SU-DHL-6 (cell line): ENCODE results near the gene ETV3L.

Experiments used
- H2AFZ ChIP-seq: fragments of 200-600 bp; sonication (generic); 2 replicates; pipeline ENCODE4 v1.6.1; 2014; ENCODE audit warnings: low read depth, mild to moderate bottlenecking, moderate library complexity, mixed read lengths, antibody characterized with exemption, low read length; ENCODE audit not compliant: severe bottlenecking
- H3F3A ChIP-seq: fragments of 200-600 bp; shearing (Covaris generic); 2 replicates; pipeline ENCODE4 v1.6.0; 2016; ENCODE audit warnings: antibody characterized with exemption, mild to moderate bottlenecking; ENCODE audit not compliant: insufficient read depth
- H3K27ac ChIP-seq: fragments of 200-600 bp; sonication (generic); 2 replicates; pipeline ENCODE4 v1.5.1; 2016; ENCODE audit warnings: low read depth, mild to moderate bottlenecking, low read length, moderate library complexity, mixed read lengths
- H3K27me3 ChIP-seq: fragments of 200-600 bp; sonication (generic), shearing (Covaris generic); 2 replicates; pipeline ENCODE4 v1.6.0; 2014; ENCODE audit warnings: mild to moderate bottlenecking, low read length
- H3K36me3 ChIP-seq: fragments of 200-600 bp; sonication (generic); 2 replicates; pipeline ENCODE4 v1.6.1; 2014; ENCODE audit warnings: mild to moderate bottlenecking, low read length, mixed read lengths
- H3K4me2 ChIP-seq: fragments of 300-600, 200-600 bp; shearing (Covaris generic), sonication (generic); 2 replicates; pipeline ENCODE4 v1.6.0; 2014; ENCODE audit warnings: low read length, low read depth, mild to moderate bottlenecking; ENCODE audit not compliant: poor library complexity, severe bottlenecking
- H3K4me3 ChIP-seq: fragments of 200-600 bp; sonication (generic); 2 replicates; pipeline ENCODE4 v1.5.1; 2014; ENCODE audit warnings: antibody characterized with exemption, low read length, mild to moderate bottlenecking, mixed read lengths; ENCODE audit not compliant: insufficient read depth, poor library complexity, severe bottlenecking
- H3K79me2 ChIP-seq: fragments of 200-600 bp; sonication (generic); 2 replicates; pipeline ENCODE4 v1.6.1; 2014; ENCODE audit warnings: mild to moderate bottlenecking, low read length, moderate library complexity; ENCODE audit not compliant: insufficient read depth
- H3K9ac ChIP-seq: fragments of 200-600 bp; sonication (generic); 2 replicates; pipeline ENCODE4 v1.7.0; 2014; ENCODE audit warnings: mild to moderate bottlenecking, low read length
- H3K9me2 ChIP-seq: fragments of 200-600 bp; sonication (generic); replicated peaks from 2 replicates; pipeline ENCODE4 v1.6.1; 2014; ENCODE audit warnings: low read length; ENCODE audit not compliant: insufficient read depth
- H3K9me3 ChIP-seq: fragments of 200-600 bp; sonication (generic); 2 replicates; pipeline ENCODE4 v1.6.1; 2014; ENCODE audit warnings: low read length, mixed read lengths; ENCODE audit not compliant: insufficient read depth
- H4K20me1 ChIP-seq: fragments of 200-600 bp; sonication (generic); 2 replicates; pipeline ENCODE4 v1.6.1; 2014; ENCODE audit warnings: low read depth, mild to moderate bottlenecking, antibody characterized with exemption, low read length, moderate library complexity, mixed read lengths
- EZH2phosphoT487 ChIP-seq: fragments of 200-600 bp; sonication (generic), shearing (Covaris generic); conservative IDR thresholded peaks from 2 replicates; pipeline ENCODE4 v1.6.1; 2018; ENCODE audit warnings: mild to moderate bottlenecking, antibody characterized with exemption, low read length, moderate library complexity, mixed read lengths
- TF ChIP-seq, protein P1 (sequence below): fragments of 200-600 bp; sonication (generic); IDR thresholded peaks from one replicate; pipeline ENCODE4 v1.5.1; 2017; ENCODE audit warnings: antibody characterized with exemption, mild to moderate bottlenecking, low read length, moderate library complexity; ENCODE audit not compliant: insufficient read depth, poor library complexity, severe bottlenecking

The ETV3L gene

DNA sequence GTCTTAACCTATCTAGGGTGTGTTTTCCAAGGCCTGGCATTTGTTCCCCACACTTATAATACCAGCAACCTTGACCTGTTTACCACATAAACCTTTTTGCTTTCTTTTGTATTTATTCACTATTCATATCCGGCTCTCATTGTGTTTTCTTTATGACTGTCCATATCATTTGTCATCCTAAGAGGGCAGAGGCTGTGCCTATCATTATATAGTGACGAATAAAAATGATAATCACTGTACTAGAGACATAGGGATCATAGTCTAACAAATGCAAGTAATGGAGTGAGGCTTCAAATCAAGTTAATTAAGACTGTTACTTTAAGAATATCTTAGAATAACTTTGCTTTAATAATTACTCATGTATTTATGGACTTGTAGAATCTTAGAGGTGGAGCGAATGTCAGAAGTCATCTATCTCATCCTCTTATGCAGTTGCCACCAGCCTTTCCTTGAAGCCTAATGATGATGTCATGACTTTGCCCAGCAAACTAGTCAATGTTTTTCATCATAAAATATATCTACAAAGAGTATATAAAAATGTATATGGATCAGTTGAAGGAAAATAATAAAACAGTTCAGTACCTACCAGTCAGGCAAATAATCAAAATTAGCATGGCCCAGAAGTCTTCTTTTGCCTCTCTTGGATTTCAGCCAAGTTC is 43.3 kb upstream of the ETV3L start:
- H3F3A ChIP-seq = peaks cover 19% of the 10 kb centered on the region
- H3K9me2 ChIP-seq = no peaks in the 10 kb centered on the region
- no peak overlapping the region for H3K4me3 ChIP-seq
- peaks cover under 1% of the 10 kb centered on the region for H3K79me2 ChIP-seq
- no peaks in the 10 kb centered on the region for H4K20me1 ChIP-seq
- H3K36me3 ChIP-seq = no peaks in the 10 kb centered on the region
- H3K4me2 ChIP-seq = no peak overlapping the region
- H3K27ac ChIP-seq = no peak overlapping the region
- no peaks in the 10 kb centered on the region for H3K9me3 ChIP-seq
- TF ChIP-seq, protein P1, sequence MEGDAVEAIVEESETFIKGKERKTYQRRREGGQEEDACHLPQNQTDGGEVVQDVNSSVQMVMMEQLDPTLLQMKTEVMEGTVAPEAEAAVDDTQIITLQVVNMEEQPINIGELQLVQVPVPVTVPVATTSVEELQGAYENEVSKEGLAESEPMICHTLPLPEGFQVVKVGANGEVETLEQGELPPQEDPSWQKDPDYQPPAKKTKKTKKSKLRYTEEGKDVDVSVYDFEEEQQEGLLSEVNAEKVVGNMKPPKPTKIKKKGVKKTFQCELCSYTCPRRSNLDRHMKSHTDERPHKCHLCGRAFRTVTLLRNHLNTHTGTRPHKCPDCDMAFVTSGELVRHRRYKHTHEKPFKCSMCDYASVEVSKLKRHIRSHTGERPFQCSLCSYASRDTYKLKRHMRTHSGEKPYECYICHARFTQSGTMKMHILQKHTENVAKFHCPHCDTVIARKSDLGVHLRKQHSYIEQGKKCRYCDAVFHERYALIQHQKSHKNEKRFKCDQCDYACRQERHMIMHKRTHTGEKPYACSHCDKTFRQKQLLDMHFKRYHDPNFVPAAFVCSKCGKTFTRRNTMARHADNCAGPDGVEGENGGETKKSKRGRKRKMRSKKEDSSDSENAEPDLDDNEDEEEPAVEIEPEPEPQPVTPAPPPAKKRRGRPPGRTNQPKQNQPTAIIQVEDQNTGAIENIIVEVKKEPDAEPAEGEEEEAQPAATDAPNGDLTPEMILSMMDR = no peak
- TF ChIP-seq EZH2phosphoT487 = no peak
- no peak overlapping the region for H3K9ac ChIP-seq
- H2AFZ ChIP-seq = no peak overlapping the region
- H3K27me3 ChIP-seq = no peaks in the 10 kb centered on the region

DNA sequence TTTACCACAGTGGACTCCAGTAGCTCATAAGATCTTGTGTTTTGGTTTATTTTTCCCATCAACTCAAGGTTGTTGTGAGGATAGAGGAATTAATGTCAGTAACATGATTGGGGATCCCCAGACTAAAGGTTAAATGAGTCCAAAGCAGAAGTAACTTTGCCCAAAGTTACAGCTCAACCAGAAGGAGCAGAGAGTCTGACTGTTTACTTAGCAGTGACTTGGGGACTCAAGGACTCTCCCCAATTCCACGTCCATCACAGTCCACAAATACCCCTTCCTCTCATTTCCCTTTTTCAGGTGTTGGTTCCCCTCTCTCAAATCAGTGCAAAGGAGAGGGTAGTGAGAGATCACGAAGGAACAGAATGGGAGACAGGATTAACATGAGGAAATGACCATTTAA is 42.6 kb upstream of the ETV3L start:
- Histone ChIP-seq H3F3A (peaks cover 19% of the 10 kb centered on the region), H3K9me2 (no peaks in the 10 kb centered on the region), H4K20me1 (no peaks in the 10 kb centered on the region), H3K27ac (no peak overlapping the region), H3K4me2 (no peak overlapping the region), H3K9ac (no peak overlapping the region), H2AFZ (no peak overlapping the region), H3K27me3 (no peaks in the 10 kb centered on the region), H3K4me3 (no peak overlapping the region), H3K9me3 (no peaks in the 10 kb centered on the region), H3K79me2 (peaks cover 8% of the 10 kb centered on the region), H3K36me3 (no peaks in the 10 kb centered on the region)
- TF ChIP-seq, protein P1 = no peak
- no peak for TF ChIP-seq EZH2phosphoT487

DNA sequence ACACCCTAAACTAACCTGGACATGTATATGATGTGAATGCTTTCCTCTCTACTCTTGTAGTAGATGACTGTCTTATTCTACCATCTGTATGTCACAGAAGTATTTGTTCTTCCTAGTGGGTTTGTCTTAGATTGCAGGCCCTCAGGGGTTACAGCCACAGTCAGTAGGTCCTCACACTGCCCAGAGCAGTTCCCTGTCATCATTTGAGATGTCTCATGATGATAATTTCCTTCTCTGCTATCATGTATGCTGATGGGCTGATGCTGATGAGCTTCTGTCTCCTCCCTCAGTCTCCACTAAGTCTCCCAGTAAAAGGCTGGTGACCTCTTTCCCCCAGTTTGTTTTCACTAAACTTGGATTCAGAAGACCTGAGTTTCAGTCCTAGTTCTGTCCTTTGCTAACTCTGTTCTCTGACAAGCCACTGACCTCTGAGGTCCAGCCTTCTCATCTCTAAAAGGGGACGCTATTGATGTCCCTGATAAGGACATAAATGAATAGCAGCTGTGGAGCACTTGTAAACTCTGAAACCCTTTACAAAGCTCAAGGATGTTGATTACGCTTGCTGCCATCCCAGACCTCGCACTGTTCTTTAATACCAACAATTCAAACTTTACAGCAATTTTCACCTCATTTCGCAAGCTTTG is 41.7 kb upstream of the ETV3L start:
- no peak overlapping the region for H3K9ac ChIP-seq
- no peak overlapping the region for H2AFZ ChIP-seq
- H3K27ac ChIP-seq = no peak overlapping the region
- H3K4me2 ChIP-seq = no peak overlapping the region
- H3K4me3 ChIP-seq = no peak overlapping the region
- H3K36me3 ChIP-seq = no peaks in the 10 kb centered on the region
- TF ChIP-seq, protein P1 = no peak
- no peaks in the 10 kb centered on the region for H3K9me2 ChIP-seq
- peaks cover 19% of the 10 kb centered on the region for H3F3A ChIP-seq
- H3K79me2 ChIP-seq = peaks cover 16% of the 10 kb centered on the region
- H3K9me3 ChIP-seq = no peaks in the 10 kb centered on the region
- no peaks in the 10 kb centered on the region for H4K20me1 ChIP-seq
- no peaks in the 10 kb centered on the region for H3K27me3 ChIP-seq
